GM12865 (cell line): ENCODE data around the gene PTPRN2.

ENCODE experiments used
- DNase-seq: peaks from one replicate; pipeline ENCODE4 v3.0.0; 2010; ENCODE audit warnings: low read depth
- H3K4me3 ChIP-seq: 2 replicates; pipeline ENCODE4 v1.5.1; 2011; ENCODE audit warnings: mild to moderate bottlenecking, low read depth, low read length, control low read depth
- TF ChIP-seq, protein P1 (sequence below): IDR thresholded peaks from 2 replicates; pipeline ENCODE4 v1.5.1; 2011; ENCODE audit warnings: low read length, control low read depth, low read depth, inconsistent platforms; ENCODE audit not compliant: insufficient read depth; ENCODE audit errors: missing control alignments

Gene PTPRN2

GRCh38 chr7:157633465-157634185 lies 954.0 kb downstream of the PTPRN2 start:
- DNase-seq = no peak
- TF ChIP-seq, protein P1, sequence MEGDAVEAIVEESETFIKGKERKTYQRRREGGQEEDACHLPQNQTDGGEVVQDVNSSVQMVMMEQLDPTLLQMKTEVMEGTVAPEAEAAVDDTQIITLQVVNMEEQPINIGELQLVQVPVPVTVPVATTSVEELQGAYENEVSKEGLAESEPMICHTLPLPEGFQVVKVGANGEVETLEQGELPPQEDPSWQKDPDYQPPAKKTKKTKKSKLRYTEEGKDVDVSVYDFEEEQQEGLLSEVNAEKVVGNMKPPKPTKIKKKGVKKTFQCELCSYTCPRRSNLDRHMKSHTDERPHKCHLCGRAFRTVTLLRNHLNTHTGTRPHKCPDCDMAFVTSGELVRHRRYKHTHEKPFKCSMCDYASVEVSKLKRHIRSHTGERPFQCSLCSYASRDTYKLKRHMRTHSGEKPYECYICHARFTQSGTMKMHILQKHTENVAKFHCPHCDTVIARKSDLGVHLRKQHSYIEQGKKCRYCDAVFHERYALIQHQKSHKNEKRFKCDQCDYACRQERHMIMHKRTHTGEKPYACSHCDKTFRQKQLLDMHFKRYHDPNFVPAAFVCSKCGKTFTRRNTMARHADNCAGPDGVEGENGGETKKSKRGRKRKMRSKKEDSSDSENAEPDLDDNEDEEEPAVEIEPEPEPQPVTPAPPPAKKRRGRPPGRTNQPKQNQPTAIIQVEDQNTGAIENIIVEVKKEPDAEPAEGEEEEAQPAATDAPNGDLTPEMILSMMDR = no peak
- H3K4me3 ChIP-seq = no peak overlapping the region

- no peak overlapping the region for H3K4me3 ChIP-seq
- DNase-seq = no peak
- TF ChIP-seq, protein P1 = no peak
Measured at GRCh38 chr7:157630301-157630853, 957.2 kb downstream of the PTPRN2 start.

DNA sequence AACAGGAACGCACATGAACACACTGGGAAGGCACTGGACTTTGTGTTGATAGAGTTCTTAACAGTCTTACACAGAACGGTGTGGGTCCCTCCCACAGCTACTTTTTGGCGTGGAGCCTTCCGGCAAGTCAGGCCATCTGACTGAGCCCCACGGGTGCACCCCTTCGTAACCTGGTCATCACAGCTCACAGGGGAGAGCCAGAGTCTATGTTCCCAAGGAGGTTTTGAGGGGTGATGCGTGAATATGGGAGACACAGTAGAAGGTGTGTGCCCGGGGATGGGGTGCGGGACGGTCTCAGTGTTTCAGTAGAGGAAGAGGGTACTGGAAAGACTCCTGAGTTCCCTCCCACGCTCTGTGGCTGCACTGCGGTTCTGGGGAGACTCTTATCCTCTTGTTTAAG lies 959.2 kb downstream of the PTPRN2 start:
- no peak for DNase-seq
- TF ChIP-seq, protein P1 = no peak
- H3K4me3 ChIP-seq = no peak overlapping the region

DNA sequence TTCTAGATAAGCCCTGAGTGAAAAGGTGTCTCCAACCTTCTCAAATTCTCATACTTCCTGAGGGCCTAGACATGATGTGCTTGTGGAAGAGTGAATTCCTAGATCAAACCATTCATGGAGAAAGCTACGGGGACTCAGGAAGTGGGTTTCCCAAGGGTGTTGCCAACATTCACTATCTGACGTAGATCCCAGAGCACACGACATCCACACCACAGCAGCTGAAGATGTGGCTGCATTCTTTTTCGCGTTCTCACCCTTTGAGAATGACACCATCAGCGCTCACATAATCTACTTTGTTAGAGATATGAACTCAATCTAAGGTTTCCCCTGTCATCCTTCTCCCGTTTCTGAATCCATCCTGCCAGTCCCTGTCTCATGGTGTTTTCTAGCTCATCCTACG lies 960.0 kb downstream of the PTPRN2 start:
- no peak overlapping the region for H3K4me3 ChIP-seq
- no peak for DNase-seq
- TF ChIP-seq, protein P1 = no peak

DNA sequence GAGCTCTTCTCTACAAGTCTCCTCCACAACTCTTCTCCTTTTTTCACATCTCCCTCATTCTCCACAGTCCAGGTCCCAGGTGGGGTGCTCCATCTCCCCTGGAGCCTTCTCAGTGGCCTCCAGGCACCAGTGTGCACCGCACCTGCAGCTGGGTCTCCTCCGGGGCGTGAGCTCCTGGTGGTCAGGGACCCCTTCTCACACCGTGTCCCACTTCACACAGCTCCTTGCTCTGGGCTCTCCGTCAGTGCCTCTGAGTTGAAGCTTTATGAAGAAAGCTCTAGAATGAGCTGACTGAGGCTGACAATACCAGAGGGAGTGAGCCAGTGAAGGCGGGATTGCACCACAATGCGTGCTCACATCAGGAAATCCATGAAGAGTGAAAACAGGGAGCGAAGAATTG lies 960.6 kb downstream of the PTPRN2 start:
- H3K4me3 ChIP-seq = no peak overlapping the region
- TF ChIP-seq, protein P1 = no peak
- DNase-seq = no peak

DNA sequence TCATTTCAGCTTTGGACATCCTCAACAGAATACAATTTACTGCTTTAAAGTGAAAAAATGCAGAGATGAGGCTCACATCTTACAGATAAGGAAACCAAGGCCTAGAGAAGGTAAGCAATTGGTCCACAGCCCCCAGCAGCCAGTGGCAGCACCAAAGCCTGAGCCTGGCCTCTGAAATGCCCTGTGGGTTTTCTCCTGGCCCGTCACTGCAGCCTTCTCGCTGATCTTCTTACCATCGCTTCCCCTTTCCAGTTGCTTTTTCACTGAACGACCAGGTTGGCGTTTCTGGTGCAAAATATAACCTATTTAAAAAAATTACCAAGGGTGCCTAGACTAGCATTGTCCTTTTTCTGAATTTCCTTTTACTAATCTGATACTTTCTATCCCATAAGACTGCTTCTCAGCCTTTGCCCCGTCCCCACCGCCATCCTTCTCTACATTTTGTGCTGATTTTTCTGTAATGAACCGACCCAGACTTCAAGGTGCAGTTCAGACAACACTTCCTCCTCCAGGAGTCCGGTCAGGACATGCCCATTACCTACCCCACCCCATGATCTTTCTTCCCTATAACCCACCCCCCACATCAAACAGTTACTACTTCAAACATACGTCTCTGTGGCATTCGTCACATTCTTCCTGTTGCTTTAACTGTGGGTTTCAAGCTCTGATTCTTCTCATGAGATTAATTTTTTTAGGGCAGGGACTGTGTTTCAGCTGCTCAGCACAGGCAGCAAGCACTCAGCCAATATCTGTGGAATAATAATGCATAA lies 961.5 kb downstream of the PTPRN2 start:
- DNase-seq = no peak
- TF ChIP-seq, protein P1 = no peak
- no peak overlapping the region for H3K4me3 ChIP-seq

DNA sequence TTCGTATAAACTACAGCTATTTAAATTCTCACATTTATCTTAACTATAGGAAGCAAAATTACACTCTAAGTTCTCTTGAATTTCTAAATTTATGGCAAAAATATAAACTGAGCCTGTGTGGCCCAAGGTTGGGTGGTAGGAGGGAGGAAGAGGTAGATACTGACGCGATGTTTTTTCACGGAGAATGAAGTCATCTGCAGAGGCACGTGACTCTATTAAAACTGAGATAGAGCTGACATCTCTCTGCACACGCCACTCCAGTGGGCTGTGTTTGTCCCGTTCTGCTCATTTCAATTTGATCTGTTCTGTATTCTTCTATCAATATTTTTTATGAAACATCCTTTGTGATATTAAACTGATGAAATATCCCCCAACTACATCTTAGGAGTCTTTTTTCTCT lies 964.1 kb downstream of the PTPRN2 start:
- no peak overlapping the region for H3K4me3 ChIP-seq

More for the DNA sequence above, 964.1 kb downstream of the PTPRN2 start:
- TF ChIP-seq, protein P1 = no peak
- DNase-seq = no peak
